ENCODE measurements around the gene RBM44. TPM values are rescaled to one million over a fixed set of nuclear protein-coding genes. Genes with fewer than 3 reads are reported as not detected.

Gene RBM44
- total RNA-seq, 4 donors from 2014 or later = under 0.01 to 3.6 (median 1.8) TPM

DNA sequence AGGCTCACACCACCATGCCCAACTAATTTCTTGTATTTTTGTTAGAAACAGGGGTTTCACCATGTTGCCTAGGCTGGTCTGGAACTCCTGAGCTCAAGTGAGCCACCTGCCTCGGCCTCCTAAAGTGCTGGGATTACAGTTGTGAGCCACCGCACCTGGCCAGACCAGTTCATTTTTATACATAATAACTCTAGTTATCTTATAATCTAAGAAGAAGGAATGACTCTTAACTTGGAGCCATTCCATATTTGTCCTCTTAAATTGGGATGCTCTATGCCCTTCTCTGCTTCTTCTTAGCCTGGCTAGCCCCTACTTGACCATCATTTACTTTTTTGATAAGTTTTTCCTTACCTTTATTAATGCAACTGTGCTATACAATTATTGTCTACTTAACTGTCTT, 2.9 kb downstream of the RBM44 start:
- Histone ChIP-seq H3K27me3 (no peaks in the 10 kb centered on the region), H3K4me1 (no peaks in the 10 kb centered on the region), H3K27ac (no peak overlapping the region), H3K36me3 (no peaks in the 10 kb centered on the region), H3K9me3 (no peaks in the 10 kb centered on the region), H3K4me3 (no peak overlapping the region)
- intact Hi-C loops (cut with DNase I; ENCODE audit: low total_unique reads) = no loop called here
- DNase-seq = no peak
- TF ChIP-seq, protein P1, sequence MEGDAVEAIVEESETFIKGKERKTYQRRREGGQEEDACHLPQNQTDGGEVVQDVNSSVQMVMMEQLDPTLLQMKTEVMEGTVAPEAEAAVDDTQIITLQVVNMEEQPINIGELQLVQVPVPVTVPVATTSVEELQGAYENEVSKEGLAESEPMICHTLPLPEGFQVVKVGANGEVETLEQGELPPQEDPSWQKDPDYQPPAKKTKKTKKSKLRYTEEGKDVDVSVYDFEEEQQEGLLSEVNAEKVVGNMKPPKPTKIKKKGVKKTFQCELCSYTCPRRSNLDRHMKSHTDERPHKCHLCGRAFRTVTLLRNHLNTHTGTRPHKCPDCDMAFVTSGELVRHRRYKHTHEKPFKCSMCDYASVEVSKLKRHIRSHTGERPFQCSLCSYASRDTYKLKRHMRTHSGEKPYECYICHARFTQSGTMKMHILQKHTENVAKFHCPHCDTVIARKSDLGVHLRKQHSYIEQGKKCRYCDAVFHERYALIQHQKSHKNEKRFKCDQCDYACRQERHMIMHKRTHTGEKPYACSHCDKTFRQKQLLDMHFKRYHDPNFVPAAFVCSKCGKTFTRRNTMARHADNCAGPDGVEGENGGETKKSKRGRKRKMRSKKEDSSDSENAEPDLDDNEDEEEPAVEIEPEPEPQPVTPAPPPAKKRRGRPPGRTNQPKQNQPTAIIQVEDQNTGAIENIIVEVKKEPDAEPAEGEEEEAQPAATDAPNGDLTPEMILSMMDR (IDR thresholded peaks at IDR 0.05) = no peak
- no peak for TF ChIP-seq POLR2A (IDR thresholded peaks at IDR 0.05)

GRCh38 chr2:237806334-237806733, 7.8 kb downstream of the RBM44 start:
- Histone ChIP-seq H3K27ac (no peak overlapping the region), H3K9me3 (no peaks in the 10 kb centered on the region), H3K4me1 (no peaks in the 10 kb centered on the region), H3K36me3 (no peaks in the 10 kb centered on the region), H3K4me3 (no peak overlapping the region), H3K27me3 (no peaks in the 10 kb centered on the region)
- TF ChIP-seq, protein P1 (IDR thresholded peaks at IDR 0.05) = no peak
- TF ChIP-seq POLR2A (IDR thresholded peaks at IDR 0.05) = no peak
- no peak for DNase-seq
- intact Hi-C loops (cut with DNase I; ENCODE audit: low total_unique reads) = no loop called here

DNA sequence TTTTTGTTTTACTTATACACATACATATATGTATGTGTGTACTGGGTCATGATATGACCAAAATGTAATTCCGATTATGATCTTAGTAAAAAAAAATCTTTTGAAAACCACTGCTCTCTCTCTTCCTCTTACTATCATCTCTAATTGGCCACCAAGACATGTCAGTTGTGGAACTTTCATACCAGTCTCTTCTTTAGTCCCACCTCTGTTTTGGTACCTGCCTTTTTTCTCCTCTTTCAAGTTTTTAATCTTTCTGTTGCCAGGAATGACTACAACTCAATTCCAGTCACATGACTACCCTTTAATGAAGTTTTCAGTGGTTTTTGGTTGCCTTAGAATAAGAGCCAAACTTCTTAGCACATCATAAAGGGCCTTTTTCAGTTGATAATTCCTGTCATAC, 17.1 kb downstream of the RBM44 start:
- Histone ChIP-seq H3K4me3 (no peak overlapping the region), H3K27me3 (no peaks in the 10 kb centered on the region), H3K27ac (no peak overlapping the region), H3K9me3 (no peaks in the 10 kb centered on the region), H3K36me3 (no peaks in the 10 kb centered on the region), H3K4me1 (no peaks in the 10 kb centered on the region)
- no peak for DNase-seq
- intact Hi-C loops (cut with DNase I; ENCODE audit: low total_unique reads) = no loop called here
- TF ChIP-seq, protein P1 (IDR thresholded peaks at IDR 0.05) = no peak
- no peak for TF ChIP-seq POLR2A (IDR thresholded peaks at IDR 0.05)

GRCh38 chr2:237816531-237816930, 18.0 kb downstream of the RBM44 start:
- no peak for TF ChIP-seq POLR2A (IDR thresholded peaks at IDR 0.05)
- TF ChIP-seq, protein P1 (IDR thresholded peaks at IDR 0.05) = no peak
- DNase-seq = no peak
- H3K36me3 ChIP-seq = no peaks in the 10 kb centered on the region
- no peak overlapping the region for H3K4me3 ChIP-seq
- intact Hi-C loops (cut with DNase I; ENCODE audit: low total_unique reads) = no loop called here
- H3K27me3 ChIP-seq = no peaks in the 10 kb centered on the region
- H3K4me1 ChIP-seq = no peaks in the 10 kb centered on the region
- no peak overlapping the region for H3K27ac ChIP-seq
- H3K9me3 ChIP-seq = no peaks in the 10 kb centered on the region

DNA sequence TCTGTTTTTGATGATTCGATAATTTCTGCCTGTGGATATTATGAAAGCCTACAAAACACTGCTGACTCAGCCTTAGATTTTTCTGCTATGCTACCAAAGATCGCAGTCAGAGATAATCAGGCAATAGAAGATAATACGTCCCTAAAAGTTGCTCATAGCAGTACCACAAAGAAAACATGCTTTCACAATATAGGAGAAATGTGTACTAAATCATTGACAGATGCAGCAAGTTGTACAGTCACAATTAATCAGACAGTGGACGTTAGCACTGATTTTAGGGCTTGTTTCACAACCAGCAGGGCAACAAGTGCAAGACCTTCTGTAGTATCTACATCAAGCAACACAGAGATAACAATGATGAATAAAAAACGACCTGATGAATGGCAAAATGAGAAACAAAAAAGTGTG, 19.5 kb downstream of the RBM44 start:
- H3K27me3 ChIP-seq = no peaks in the 10 kb centered on the region
- no peaks in the 10 kb centered on the region for H3K4me1 ChIP-seq
- H3K36me3 ChIP-seq = no peaks in the 10 kb centered on the region
- no peak for DNase-seq
- H3K27ac ChIP-seq = no peak overlapping the region
- no peak for TF ChIP-seq POLR2A (IDR thresholded peaks at IDR 0.05)
- TF ChIP-seq, protein P1 (IDR thresholded peaks at IDR 0.05) = no peak
- no peaks in the 10 kb centered on the region for H3K9me3 ChIP-seq
- intact Hi-C loops (cut with DNase I; ENCODE audit: low total_unique reads) = no loop called here
- no peak overlapping the region for H3K4me3 ChIP-seq

Measured in uterus (tissue), 4 donors.